ENCODE results near the gene RPGRIP1L. TPM values are rescaled to one million over a fixed set of nuclear protein-coding genes. Genes with fewer than 3 reads are reported as not detected.

Gene RPGRIP1L
- total RNA-seq, 1 experiment from 2014 or later: 9.8 TPM

- TF ChIP-seq NFYB (CRISPR knock-in tag; conservative IDR thresholded peaks at IDR 0.05; ENCODE audit: low read depth) (no peak), GRHL2 (CRISPR knock-in tag; IDR thresholded peaks at IDR 0.05; ENCODE audit: insufficient replicate concordance, severe bottlenecking) (no peak), TCF7 (CRISPR knock-in tag; IDR thresholded peaks at IDR 0.05; ENCODE audit: low read depth) (no peak), ZSCAN18 (CRISPR knock-in tag; IDR thresholded peaks at IDR 0.05) (no peak), ZNF396 (CRISPR knock-in tag; IDR thresholded peaks at IDR 0.05; ENCODE audit: borderline replicate concordance) (no peak), JUN (CRISPR knock-in tag; IDR thresholded peaks at IDR 0.05) (no peak)
- TF ChIP-seq, protein P1, sequence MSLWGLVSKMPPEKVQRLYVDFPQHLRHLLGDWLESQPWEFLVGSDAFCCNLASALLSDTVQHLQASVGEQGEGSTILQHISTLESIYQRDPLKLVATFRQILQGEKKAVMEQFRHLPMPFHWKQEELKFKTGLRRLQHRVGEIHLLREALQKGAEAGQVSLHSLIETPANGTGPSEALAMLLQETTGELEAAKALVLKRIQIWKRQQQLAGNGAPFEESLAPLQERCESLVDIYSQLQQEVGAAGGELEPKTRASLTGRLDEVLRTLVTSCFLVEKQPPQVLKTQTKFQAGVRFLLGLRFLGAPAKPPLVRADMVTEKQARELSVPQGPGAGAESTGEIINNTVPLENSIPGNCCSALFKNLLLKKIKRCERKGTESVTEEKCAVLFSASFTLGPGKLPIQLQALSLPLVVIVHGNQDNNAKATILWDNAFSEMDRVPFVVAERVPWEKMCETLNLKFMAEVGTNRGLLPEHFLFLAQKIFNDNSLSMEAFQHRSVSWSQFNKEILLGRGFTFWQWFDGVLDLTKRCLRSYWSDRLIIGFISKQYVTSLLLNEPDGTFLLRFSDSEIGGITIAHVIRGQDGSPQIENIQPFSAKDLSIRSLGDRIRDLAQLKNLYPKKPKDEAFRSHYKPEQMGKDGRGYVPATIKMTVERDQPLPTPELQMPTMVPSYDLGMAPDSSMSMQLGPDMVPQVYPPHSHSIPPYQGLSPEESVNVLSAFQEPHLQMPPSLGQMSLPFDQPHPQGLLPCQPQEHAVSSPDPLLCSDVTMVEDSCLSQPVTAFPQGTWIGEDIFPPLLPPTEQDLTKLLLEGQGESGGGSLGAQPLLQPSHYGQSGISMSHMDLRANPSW (CRISPR knock-in tag; conservative IDR thresholded peaks at IDR 0.05; ENCODE audit: low read depth): no peak
Measured at GRCh38 chr16:53708490-53708889, 4.8 kb upstream of the RPGRIP1L start (continued).

DNA sequence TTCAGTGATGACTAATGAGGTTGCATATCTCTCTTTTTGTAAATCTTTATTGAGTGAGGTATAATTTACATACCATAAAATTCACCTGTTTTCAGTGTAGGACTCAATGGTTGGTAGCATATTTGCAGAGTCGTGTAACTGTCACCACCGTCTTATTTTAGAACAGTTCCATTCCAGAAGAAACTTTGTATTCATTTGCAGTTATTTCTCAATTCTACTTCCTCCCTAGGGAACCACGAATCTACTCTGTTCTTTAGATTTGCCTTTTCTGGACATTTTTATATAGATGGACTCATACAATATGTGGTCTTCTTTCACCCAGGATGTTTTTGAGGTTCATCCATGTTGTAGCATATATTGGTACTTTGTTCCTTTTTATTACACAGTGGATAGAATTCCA lies 4.0 kb upstream of the RPGRIP1L start:
- no peak overlapping the region for H3K27ac Mint-ChIP-seq
- no peak for TF ChIP-seq ZNF396 (CRISPR knock-in tag; IDR thresholded peaks at IDR 0.05; ENCODE audit: borderline replicate concordance)
- no peak for TF ChIP-seq CDX4 (CRISPR knock-in tag; IDR thresholded peaks at IDR 0.05; ENCODE audit: borderline replicate concordance)
- no peak for TF ChIP-seq CREM (CRISPR knock-in tag; IDR thresholded peaks at IDR 0.05)
- TF ChIP-seq ZNF416 (CRISPR knock-in tag; IDR thresholded peaks at IDR 0.05): no peak
- TF ChIP-seq, protein P2, sequence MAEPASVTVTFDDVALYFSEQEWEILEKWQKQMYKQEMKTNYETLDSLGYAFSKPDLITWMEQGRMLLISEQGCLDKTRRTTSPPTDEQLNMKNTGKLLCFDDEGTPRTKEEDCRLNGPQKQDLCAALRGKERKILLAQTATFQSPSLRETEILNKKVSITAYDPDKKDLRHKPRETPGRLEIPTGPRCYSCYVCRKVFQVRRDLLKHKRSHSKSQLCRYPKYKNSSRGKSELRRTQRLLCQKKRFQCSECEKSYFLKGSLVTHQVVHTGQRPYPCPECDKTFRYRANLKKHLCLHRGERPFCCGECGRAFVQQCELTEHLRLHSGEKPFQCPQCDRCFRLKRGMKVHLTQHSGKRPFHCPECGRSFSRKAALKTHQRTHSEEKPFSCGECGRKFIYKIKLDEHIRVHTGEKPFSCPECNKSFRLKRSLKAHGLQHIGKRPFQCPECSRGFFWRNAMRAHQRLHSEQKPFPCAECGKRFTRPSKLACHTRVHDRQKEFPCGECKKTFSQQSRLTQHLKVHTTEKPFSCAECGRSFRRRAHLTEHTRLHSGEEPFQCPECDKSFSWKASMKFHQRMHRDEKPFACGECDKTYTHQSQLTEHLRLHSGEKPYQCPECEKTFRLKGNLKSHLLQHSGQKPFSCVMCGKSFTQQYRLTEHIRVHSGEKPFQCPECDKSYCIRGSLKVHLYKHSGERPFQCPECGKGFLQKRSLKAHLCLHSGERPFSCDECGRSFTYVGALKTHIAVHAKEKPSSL (CRISPR knock-in tag; conservative IDR thresholded peaks at IDR 0.05): no peak
- no peak for TF ChIP-seq TCF7 (CRISPR knock-in tag; IDR thresholded peaks at IDR 0.05; ENCODE audit: low read depth)
- TF ChIP-seq CREB1 (CRISPR knock-in tag; IDR thresholded peaks at IDR 0.05): no peak
- TF ChIP-seq CBFB (CRISPR knock-in tag; IDR thresholded peaks at IDR 0.05; ENCODE audit: low read depth): no peak
- TF ChIP-seq ZNF263 (CRISPR knock-in tag; IDR thresholded peaks at IDR 0.05; ENCODE audit: low read depth): no peak
- TF ChIP-seq ZNF121 (CRISPR knock-in tag; IDR thresholded peaks at IDR 0.05): no peak
- no peak for TF ChIP-seq MYBL2 (CRISPR knock-in tag; IDR thresholded peaks at IDR 0.05)
- no peak for TF ChIP-seq TEAD4 (CRISPR knock-in tag; IDR thresholded peaks at IDR 0.05)
- TF ChIP-seq ZNF219 (CRISPR knock-in tag; IDR thresholded peaks at IDR 0.05; ENCODE audit: borderline replicate concordance): no peak
- TF ChIP-seq, protein P3, sequence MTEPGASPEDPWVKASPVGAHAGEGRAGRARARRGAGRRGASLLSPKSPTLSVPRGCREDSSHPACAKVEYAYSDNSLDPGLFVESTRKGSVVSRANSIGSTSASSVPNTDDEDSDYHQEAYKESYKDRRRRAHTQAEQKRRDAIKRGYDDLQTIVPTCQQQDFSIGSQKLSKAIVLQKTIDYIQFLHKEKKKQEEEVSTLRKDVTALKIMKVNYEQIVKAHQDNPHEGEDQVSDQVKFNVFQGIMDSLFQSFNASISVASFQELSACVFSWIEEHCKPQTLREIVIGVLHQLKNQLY (CRISPR knock-in tag; IDR thresholded peaks at IDR 0.05): no peak
- TF ChIP-seq, protein P4, sequence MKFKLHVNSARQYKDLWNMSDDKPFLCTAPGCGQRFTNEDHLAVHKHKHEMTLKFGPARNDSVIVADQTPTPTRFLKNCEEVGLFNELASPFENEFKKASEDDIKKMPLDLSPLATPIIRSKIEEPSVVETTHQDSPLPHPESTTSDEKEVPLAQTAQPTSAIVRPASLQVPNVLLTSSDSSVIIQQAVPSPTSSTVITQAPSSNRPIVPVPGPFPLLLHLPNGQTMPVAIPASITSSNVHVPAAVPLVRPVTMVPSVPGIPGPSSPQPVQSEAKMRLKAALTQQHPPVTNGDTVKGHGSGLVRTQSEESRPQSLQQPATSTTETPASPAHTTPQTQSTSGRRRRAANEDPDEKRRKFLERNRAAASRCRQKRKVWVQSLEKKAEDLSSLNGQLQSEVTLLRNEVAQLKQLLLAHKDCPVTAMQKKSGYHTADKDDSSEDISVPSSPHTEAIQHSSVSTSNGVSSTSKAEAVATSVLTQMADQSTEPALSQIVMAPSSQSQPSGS (CRISPR knock-in tag; IDR thresholded peaks at IDR 0.05; ENCODE audit: borderline replicate concordance, low read depth): no peak
- no peak for TF ChIP-seq FOXK1 (CRISPR knock-in tag; IDR thresholded peaks at IDR 0.05)
- TF ChIP-seq NFATC4 (CRISPR knock-in tag; IDR thresholded peaks at IDR 0.05): no peak
- no peak for TF ChIP-seq MXD4 (CRISPR knock-in tag; IDR thresholded peaks at IDR 0.05; ENCODE audit: borderline replicate concordance)
- TF ChIP-seq OVOL2 (CRISPR knock-in tag; IDR thresholded peaks at IDR 0.05; ENCODE audit: borderline replicate concordance): no peak
- TF ChIP-seq ZNF512 (CRISPR knock-in tag; IDR thresholded peaks at IDR 0.05; ENCODE audit: borderline replicate concordance): no peak
- no peaks in the 10 kb centered on the region for H3K27me3 Mint-ChIP-seq (ENCODE audit: low read depth)
- no peaks in the 10 kb centered on the region for H3K36me3 Mint-ChIP-seq
- DNase-seq (ENCODE audit: low spot score) (no peak), ATAC-seq (no peak)
- peaks cover 14% of the 10 kb centered on the region for H3K4me1 Mint-ChIP-seq
- ChIA-PET POLR2A (no interaction called here), CTCF (no interaction called here)
- no peaks in the 10 kb centered on the region for H3K9me3 Mint-ChIP-seq
- no peak overlapping the region for H3K4me3 Mint-ChIP-seq

Measured in WTC11 (cell line).